NCI-H1694 treated with DMSO at 0.1 percent for 48 hours (cell line): ENCODE results near the gene YWHAB.
"Not testable (repeated sequence)": the region's sequence is repeated elsewhere in the genome, so short reads cannot be mapped to it uniquely, and the experiment has no call there.

Experiments used
- DNase-seq: peaks from one replicate; lab custom pipeline; 2025; lab: John Stamatoyannopoulos, UW

Gene YWHAB

DNA sequence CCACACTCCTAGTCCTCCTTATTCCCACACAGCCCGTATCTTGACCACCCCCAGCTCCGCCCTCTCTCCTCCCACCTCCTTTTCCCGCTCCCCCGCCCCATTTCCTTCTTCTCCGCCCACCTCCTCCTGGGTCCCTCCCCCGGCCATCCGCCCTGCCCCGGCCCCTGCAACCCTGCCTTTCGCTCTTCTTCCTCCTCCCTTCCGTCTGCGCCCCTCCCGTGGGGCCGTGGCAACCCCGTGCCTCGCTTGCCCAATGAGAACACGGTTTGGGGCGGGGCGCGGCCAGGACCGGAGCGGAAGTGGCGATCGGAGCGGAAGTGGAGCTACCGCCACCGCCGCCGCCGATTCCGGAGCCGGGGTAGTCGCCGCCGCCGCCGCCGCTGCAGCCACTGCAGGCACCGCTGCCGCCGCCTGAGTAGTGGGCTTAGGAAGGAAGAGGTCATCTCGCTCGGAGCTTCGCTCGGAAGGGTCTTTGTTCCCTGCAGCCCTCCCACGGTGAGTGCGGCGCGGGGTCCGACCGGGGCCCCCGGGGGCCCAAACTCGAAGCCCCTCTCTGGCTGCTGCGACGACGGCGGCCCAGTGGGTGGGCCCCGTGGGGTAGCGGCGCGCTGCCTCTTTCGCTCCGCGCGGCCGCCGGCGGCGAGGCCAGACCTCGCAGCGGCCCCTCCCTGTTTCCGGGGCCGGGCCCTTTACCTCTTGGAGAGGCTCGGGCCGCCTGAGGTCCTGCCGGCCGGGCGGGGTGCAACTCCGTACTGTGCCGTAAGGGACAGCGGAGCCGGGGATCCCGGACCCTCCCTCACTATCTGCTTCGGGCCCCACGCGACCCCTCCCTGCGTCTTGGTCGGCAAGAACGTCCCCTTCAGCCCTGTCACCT lies at the start of gene YWHAB:
TSS of gene YWHAB (plus strand) at position 314 of the 874 bp plus-strand sequence. CDS start 15,829 bp downstream, outside the sequence.
- peak; percentile 84 for DNase-seq

DNA sequence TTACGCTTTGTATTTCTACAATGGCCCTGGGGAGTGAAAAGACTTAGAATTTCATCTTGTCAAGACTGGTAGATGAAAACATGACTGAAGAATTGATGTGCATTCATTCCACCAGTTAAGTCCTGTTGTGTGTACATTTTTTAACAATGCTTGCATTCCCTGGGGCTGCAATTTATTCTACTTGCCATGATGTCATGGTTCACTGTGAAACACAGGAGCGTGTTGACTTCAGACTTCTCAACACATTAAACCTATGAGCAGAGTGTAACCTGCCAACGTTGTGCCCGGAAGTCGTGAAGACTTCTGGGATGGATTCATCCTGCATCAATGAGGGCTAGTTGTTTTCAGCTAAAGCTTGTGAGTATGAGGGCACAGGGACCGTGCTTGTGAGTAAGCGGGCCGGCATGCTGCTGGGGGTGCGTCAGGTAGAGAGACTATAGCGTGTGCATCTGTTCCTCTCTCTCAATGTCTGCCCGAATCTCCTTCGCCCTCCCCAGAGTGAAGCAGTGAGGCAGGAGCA lies 48.8 kb upstream of the YWHAB start:
- DNase-seq: no peak

GRCh38 chr20:44837946-44838345 lies 47.6 kb upstream of the YWHAB start:
- DNase-seq: no peak

DNA sequence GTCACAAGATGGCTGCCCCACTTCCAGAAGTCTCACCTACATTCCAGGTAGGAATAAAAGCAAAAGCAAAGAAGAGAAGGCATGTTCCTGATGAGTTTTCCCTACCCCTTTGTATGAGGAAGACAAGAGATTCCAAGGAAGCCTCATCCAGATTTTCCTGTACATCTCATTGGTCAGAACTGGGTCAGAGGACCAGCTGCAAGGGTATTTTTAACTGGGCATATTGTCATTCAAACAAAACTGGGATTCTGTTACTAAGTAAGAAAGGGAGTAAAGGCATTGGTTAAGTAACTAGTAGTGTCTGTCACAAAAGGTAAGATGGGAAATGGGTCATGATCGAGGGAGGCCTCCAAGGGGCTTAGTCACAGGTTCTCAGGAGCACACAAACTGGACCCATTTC lies 47.0 kb upstream of the YWHAB start:
- DNase-seq: no peak

DNA sequence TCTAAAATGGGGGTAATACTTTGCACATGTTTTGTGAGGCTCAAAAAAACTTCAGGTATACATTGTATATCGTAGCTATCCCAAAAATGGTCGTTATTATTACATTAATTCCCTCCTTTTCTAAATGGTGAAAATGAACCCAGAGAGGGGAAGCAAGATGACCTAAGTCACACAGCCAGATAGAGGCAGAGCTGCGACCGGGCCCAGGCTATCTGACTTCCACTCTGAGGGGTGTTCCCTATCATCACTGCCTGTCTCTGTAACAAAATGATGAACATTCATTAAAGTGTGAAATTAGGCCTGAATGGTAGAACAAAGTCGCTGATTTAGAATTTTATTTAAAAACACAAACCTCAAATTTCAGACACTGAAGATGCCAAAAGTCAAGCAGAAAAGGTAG lies 46.0 kb upstream of the YWHAB start:
- DNase-seq: no peak

- no peak for DNase-seq
Observed at GRCh38 chr20:44840826-44841225, 44.7 kb upstream of the YWHAB start.

DNA sequence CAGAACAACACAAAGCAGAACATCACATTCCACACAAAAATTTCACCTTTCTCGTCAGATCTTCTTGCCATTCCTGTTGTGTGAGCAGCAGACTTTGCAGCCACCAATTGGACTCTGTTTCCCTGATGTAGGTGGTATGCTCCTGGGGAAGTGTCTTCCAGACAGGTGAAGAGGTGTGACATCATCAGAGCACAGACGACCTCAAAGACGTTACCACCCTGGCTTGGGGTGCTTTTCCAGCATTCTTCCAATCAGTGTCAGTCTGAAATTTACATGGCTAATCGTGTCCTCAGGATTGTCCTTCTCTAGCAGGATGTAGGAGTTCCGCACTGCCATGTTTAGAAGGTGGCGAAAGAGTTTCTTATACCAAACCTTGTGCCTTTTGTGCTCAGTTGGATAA lies 43.5 kb upstream of the YWHAB start:
- DNase-seq: no peak

- DNase-seq: no peak
Observed at GRCh38 chr20:44843876-44844275, 41.6 kb upstream of the YWHAB start.

GRCh38 chr20:44848254-44849015 lies 37.1 kb upstream of the YWHAB start:
- no peak for DNase-seq

DNA sequence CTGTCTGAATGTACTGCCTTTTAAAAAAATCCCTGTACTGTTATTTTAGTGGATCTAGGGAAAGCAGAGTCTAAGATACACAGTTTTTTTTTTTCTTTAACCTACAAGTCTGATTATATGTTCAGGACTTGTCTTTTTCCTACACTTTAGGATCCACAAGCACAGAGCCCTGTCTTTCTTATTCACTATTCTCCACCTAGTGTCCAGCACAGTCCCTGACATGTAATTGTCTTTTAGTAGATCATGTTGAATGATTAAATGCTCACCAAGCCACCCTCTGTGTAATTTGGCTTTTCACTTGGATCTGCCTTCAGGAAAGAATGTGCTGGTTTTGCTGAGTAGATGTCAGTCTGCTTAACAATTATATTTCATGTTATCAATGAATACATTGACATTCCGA lies 35.8 kb upstream of the YWHAB start:
- DNase-seq: no peak

- DNase-seq: no peak
Observed at GRCh38 chr20:44850272-44850671, 35.2 kb upstream of the YWHAB start.

GRCh38 chr20:44850837-44851236 lies 34.7 kb upstream of the YWHAB start:
- no peak for DNase-seq

DNA sequence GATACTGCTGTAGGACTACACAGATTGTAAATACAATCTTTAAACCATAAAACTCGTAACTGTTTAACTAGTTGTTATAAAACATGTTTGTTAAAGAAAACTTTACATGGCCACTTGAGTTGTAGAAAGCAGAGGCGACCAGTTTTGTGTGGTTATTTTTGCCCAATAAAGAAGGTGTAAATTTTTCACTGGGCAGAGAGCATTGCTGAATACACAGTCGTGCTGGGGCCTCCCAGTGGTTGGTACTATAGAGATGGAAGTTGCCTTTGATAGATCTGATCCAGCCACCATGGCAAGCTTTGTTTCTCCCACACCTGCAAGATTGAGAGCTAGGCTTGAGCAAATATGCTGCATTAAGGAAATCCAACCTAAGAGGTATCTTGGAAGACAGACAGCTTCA lies 34.0 kb upstream of the YWHAB start:
- no peak for DNase-seq

DNA sequence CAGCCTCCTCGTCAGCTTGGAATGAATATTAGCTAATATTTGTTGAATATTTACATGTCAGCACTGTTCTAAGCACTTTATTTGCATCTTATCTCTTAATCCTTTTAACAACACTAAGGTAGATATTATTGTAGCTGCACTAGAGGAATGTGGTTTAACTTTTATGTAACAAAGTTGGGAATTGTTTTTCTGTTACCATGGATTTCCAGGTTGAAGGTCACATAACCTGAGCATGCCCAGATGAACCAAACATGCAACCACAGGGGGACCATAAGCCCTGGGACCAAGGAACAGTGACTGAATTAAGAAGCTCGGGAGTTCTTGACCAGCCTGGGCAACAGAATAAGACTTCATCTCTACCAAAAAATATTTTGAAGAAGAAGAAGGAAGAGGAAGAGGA lies 29.1 kb upstream of the YWHAB start:
- DNase-seq: no peak

GRCh38 chr20:44856856-44857448 lies 28.6 kb upstream of the YWHAB start:
- DNase-seq: no peak

DNA sequence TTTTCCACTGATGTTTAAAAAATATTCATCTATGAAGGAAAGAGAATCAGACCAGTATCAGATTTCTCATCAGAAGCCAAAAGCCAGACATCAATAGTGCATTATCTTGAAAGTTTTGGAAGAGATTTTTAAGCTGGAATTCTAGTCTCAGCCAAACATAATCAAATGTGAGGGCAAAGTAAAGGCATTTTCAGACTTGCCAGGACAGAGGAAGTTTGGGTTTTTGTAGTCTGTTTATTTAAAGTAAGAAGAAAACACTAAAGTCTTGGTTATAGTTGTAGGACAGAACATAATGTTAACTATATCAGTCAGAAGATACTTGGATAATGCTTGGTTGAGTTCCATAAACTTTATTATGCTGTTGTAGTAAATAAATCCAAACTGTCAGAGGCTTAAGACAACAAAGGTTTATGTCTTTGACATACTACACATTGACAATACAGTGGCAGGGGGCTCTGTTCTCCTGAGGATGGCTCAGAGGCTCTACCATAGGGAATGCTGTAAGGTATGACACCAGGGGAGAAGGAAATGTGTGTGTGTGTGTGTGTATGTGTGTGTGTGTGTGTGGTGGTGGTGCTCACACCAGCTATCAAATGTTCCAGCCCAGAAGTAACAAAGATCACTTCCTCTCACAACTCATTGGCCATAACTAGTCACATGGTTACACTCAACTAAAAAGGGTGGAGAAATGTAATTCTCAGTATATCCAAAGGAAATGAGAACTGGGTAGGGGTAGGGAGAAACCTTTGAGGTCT lies 26.7 kb upstream of the YWHAB start:
- DNase-seq: no peak

DNA sequence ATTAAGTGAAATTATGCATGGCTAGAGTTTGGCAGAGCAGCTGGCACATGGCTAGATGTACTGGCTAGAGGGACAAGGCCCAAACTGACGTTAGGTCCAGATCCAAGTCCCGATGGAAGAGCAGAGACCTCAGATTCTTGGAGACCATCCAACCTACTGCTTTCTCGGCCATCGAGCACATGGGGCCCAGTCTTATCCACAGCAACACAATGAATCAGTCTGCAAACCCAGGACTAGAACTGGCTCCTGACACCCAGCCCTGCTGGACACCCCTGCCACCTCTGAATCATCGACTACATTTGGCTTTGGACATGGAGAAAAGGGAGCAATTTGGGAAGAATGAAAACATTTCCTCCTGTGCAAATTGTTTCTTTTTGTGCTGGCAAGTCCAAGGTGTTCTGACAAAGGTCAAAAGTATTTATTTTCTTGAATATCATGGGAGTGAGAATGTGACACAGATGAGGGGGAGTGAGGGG lies 23.9 kb upstream of the YWHAB start:
- DNase-seq: no peak

- no peak for DNase-seq
Observed at GRCh38 chr20:44862286-44862685, 23.2 kb upstream of the YWHAB start.

DNA sequence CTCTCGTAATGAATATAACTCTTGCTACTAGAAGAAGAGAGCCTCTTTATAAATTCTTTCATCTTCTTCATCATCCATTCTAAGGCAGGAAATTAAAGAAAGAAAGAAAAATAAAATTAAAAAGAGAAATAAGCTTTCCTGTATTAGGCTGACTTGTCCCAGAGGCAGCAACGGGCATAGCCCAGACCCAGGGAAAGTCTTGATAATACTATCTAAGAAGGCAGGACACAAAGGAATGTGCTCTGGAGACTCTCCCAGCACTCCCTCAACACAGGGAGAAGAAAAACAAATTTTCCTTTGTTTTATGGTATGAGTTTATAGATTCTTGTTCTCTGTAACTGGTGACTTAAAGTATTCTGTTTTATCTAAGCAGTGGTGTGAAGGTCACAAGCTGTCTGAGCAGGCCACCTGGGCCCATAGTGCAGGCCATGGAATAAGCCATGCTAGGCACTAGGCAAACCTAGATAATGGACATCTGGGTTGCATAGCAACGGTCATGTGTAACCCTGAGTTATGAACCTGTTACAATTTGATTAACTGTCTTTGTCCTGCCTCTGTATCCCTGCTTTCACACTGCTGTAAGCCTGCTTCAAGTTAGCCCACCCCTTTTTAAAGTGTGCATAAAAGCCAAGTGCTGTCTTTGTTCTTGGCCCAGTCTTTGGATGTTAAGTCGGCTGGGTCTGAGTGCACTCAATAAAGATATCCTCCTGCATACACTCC lies 22.0 kb upstream of the YWHAB start:
- DNase-seq: not testable (repeated sequence)

- DNase-seq: not testable (repeated sequence)
Observed at GRCh38 chr20:44864493-44864892, 21.0 kb upstream of the YWHAB start.

GRCh38 chr20:44866703-44867335 lies 18.7 kb upstream of the YWHAB start:
- DNase-seq: no peak
